Progenitor cell of endocrine pancreas (in vitro differentiated cells): ENCODE measurements around the gene SMCHD1. TPM values are rescaled to one million over a fixed set of nuclear protein-coding genes. Genes with fewer than 3 reads are reported as not detected.

ENCODE experiments used
- DNase-seq: peaks from one replicate; pipeline ENCODE4 v3.0.0; 2021; ENCODE audit warnings: low spot score; ENCODE audit not compliant: unreplicated experiment
- H3K27ac Mint-ChIP-seq: 2 replicates; pipeline ENCODE4 v1.8.0; 2021; ENCODE audit warnings: mild to moderate bottlenecking, moderate library complexity, mixed read lengths
- H3K27me3 Mint-ChIP-seq: 2 replicates; pipeline ENCODE4 v1.8.0; 2021; ENCODE audit warnings: mixed read lengths
- H3K36me3 Mint-ChIP-seq: 2 replicates; pipeline ENCODE4 v1.8.0; 2022; ENCODE audit warnings: mixed read lengths; ENCODE audit not compliant: insufficient read depth
- H3K4me1 Mint-ChIP-seq: 2 replicates; pipeline ENCODE4 v1.8.0; 2021; ENCODE audit warnings: low read depth, mixed read lengths
- H3K4me3 Mint-ChIP-seq: 2 replicates; pipeline ENCODE4 v1.8.0; 2021; ENCODE audit warnings: low read depth, mild to moderate bottlenecking, moderate library complexity, mixed read lengths
- H3K9me3 Mint-ChIP-seq: 2 replicates; pipeline ENCODE4 v1.8.0; 2021; ENCODE audit warnings: low read depth, mixed read lengths
- total RNA-seq: library from RNA; stranded (reverse); gene quantifications from 2 replicates; pipeline ENCODE4 v1.2.1, GENCODE V29; 2021
- TF ChIP-seq, protein P1 (sequence below): fragments of 200-600 bp; sonication (generic); IDR thresholded peaks from one replicate; pipeline ENCODE4 v1.5.0; 2021; ENCODE audit warnings: antibody characterized with exemption, mild to moderate bottlenecking; ENCODE audit not compliant: unreplicated experiment

SMCHD1 gene
- total RNA-seq, 1 donor from 2014 or later = 59.2 TPM

DNA sequence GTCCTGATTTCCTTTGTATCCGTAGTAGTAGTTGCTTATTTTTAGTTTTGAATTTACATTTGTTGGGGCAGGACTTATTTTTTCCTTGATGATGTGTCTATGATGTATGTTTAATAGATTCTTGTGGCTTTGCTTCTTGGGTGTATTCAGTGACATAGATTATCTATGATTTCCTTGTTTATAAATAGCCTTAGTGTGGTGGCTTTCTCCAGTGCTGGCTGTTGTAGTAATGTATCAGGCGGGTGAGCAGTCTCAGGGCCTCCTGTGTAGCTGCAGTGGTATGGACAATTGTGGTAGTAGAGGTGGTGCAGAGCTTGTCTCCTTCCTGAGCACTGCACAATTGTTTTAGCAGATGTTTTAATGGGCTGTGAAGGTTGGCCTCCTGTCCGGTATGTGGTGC lies 60.5 kb downstream of the SMCHD1 start:
- H3K36me3 Mint-ChIP-seq = peaks cover 33% of the 10 kb centered on the region
- H3K27me3 Mint-ChIP-seq = no peaks in the 10 kb centered on the region
- peaks cover 1% of the 10 kb centered on the region for H3K4me1 Mint-ChIP-seq
- no peak overlapping the region for H3K4me3 Mint-ChIP-seq
- no peak overlapping the region for H3K27ac Mint-ChIP-seq
- no peaks in the 10 kb centered on the region for H3K9me3 Mint-ChIP-seq
- no peak for DNase-seq
- TF ChIP-seq, protein P1, sequence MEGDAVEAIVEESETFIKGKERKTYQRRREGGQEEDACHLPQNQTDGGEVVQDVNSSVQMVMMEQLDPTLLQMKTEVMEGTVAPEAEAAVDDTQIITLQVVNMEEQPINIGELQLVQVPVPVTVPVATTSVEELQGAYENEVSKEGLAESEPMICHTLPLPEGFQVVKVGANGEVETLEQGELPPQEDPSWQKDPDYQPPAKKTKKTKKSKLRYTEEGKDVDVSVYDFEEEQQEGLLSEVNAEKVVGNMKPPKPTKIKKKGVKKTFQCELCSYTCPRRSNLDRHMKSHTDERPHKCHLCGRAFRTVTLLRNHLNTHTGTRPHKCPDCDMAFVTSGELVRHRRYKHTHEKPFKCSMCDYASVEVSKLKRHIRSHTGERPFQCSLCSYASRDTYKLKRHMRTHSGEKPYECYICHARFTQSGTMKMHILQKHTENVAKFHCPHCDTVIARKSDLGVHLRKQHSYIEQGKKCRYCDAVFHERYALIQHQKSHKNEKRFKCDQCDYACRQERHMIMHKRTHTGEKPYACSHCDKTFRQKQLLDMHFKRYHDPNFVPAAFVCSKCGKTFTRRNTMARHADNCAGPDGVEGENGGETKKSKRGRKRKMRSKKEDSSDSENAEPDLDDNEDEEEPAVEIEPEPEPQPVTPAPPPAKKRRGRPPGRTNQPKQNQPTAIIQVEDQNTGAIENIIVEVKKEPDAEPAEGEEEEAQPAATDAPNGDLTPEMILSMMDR = no peak

DNA sequence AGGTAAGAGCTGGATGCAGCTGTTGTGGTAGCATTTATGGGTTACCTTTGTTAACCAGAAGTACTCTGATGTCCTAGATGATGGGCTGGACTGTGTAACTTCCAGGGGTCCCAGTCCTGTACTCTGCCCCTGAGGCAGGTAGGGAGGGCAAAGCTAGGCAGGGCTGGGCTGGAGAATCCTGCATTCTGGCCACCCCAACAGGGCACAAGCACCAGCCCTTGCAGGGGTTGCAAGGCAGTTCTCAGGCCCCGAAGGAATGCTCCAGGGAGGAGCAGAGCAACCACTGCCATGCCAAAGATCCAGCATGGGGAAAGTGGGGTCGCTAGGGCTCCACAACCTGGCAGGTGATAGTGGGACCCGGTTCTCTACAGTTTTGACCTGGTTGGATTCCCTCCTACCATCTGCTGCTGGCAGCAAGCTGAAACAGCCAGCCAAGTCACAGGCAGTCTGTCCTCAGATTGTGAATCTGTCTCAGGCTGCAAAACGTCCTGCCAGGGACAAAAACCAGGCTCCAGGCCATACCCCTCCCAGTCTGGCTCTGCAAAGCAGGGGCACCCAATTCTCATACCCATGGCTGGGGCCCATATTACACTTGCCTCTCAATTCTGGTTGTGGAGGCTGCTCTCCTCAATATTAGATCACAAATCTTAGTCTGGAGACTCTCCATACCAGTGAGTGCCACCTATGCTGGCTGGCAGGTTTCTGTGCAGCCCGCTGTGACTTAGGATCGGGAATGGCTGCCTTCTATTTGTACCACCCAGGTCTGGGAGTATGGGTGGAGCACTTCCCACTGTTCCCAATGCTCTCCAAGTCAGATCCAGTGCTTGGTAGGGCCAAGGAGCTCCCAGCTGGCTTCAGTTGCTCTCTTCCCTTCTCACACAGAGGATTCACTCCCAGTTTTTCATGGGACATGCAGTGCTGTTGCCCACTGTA lies 61.1 kb downstream of the SMCHD1 start:
- H3K36me3 Mint-ChIP-seq = peaks cover 32% of the 10 kb centered on the region
- peak overlapping the region; percentile 23 for H3K27ac Mint-ChIP-seq
- H3K9me3 Mint-ChIP-seq = no peaks in the 10 kb centered on the region
- TF ChIP-seq, protein P1 = no peak
- DNase-seq = no peak
- no peaks in the 10 kb centered on the region for H3K27me3 Mint-ChIP-seq
- no peak overlapping the region for H3K4me3 Mint-ChIP-seq
- H3K4me1 Mint-ChIP-seq = peaks cover 1% of the 10 kb centered on the region

DNA sequence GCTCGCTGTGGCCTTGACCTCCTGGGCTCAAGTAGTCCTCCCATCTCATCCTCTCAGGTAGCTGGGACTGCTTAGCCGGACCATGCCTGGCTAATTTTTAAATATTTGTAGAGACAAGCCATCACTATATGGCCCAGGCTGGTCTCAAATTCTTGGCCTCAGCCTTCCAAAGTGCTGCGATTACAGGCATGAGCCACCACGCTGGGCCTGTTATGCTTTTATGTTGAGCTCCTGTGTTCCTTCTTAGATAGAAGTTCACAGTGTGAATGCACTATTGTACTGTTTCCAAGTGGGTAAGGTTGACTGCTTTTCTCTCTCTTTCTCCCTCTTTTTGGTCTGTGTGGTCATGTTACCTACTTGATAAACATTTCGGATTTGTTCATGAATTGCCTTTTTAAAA lies 61.9 kb downstream of the SMCHD1 start:
- Mint-ChIP-seq H3K36me3 (peaks cover 26% of the 10 kb centered on the region), H3K4me1 (peaks cover 1% of the 10 kb centered on the region), H3K27ac (peak overlapping the region; percentile 23), H3K27me3 (no peaks in the 10 kb centered on the region), H3K9me3 (no peaks in the 10 kb centered on the region), H3K4me3 (no peak overlapping the region)
- TF ChIP-seq, protein P1 = no peak
- DNase-seq = no peak

DNA sequence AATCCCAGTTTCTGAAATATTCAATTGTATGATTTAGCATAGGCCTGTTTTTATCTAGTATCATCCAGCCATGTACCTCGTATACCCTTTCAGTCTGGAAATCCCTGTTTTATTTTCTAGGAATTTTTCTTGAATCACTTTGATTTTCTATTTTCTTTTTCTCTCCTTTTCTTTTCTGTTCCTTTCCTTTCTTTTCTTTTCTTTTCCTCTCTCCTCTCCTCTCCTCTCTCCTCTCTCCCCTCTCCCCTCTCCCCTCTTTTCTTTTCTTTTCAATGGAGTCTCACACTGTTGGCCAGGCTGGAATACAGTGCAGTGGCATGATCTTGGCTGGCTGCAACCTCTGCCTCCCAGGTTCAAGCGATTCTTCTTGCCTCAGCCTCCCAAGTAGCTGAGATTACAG lies 63.5 kb downstream of the SMCHD1 start:
- H3K4me1 Mint-ChIP-seq = peaks cover 1% of the 10 kb centered on the region
- no peaks in the 10 kb centered on the region for H3K9me3 Mint-ChIP-seq
- no peak for DNase-seq
- peaks cover 21% of the 10 kb centered on the region for H3K36me3 Mint-ChIP-seq
- TF ChIP-seq, protein P1 = no peak
- no peaks in the 10 kb centered on the region for H3K27me3 Mint-ChIP-seq
- H3K27ac Mint-ChIP-seq = no peak overlapping the region
- H3K4me3 Mint-ChIP-seq = no peak overlapping the region

DNA sequence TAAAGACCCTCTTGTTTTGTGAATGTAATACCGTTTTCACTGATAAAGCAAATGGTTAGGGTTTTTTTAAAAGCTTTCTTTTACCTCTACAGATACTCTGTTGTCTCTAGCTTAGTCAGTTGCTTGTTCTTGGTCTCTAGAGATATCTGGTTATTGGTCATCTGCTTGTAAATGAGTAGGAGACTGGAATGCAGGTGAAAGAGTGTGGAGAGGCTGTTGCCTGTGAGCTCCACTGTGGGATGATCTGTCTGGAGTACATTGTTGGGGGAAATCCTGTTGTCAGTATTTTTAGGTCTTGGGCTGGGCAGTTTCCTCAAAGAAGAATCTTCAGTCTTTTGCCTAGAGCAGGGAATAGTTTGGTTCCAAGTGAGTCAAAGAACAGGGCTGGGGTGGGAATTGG lies 67.7 kb downstream of the SMCHD1 start:
- Mint-ChIP-seq H3K27ac (no peak overlapping the region), H3K27me3 (no peaks in the 10 kb centered on the region), H3K4me1 (no peaks in the 10 kb centered on the region), H3K9me3 (no peaks in the 10 kb centered on the region), H3K4me3 (no peak overlapping the region), H3K36me3 (peaks cover 22% of the 10 kb centered on the region)
- DNase-seq = no peak
- TF ChIP-seq, protein P1 = no peak
